HG02678 (cell line): ENCODE data around the gene MATN1.

Experiments used
- ATAC-seq: cut with Tn5 transposase; IDR thresholded peaks from one replicate; pipeline ENCODE4 v1.9.1; 2021; ENCODE audit warnings: mild to moderate bottlenecking, moderate library complexity; ENCODE audit not compliant: unreplicated experiment

Gene MATN1

GRCh38 chr1:30665216-30666010, 58.0 kb downstream of the MATN1 start:
- ATAC-seq, result no peak

GRCh38 chr1:30664103-30664755, 59.2 kb downstream of the MATN1 start:
- no peak for ATAC-seq

- ATAC-seq, result no peak
Observed at GRCh38 chr1:30663596-30664091, 59.7 kb downstream of the MATN1 start.

- ATAC-seq, result no peak
Observed at GRCh38 chr1:30662291-30662840, 61.0 kb downstream of the MATN1 start.

GRCh38 chr1:30661311-30661710, 62.1 kb downstream of the MATN1 start:
- no peak for ATAC-seq
